ENCODE data around the gene PIAS1. TPM values are rescaled to one million over a fixed set of nuclear protein-coding genes. Genes with fewer than 3 reads are reported as not detected.
"Not testable (repeated sequence)": the region's sequence is repeated elsewhere in the genome, so short reads cannot be mapped to it uniquely, and the experiment has no call there.

The PIAS1 gene
- total and polyA plus RNA-seq, 3 donors from 2014 or later = 57.2 to 87.6 (median 60.5) TPM

- no peaks in the 10 kb centered on the region for H3K4me1 ChIP-seq
These were observed 104.0 kb downstream of the PIAS1 start for GRCh38 chr15:68158046-68158628.

GRCh38 chr15:68163191-68163590, 109.1 kb downstream of the PIAS1 start:
- no peak overlapping the region for H3K27ac ChIP-seq

More at GRCh38 chr15:68158046-68158628, 104.0 kb downstream of the PIAS1 start:
- no peaks in the 10 kb centered on the region for H3K27me3 ChIP-seq
- no peaks in the 10 kb centered on the region for H3K36me3 ChIP-seq (ENCODE audit: low read depth, missing control alignments)
- TF ChIP-seq POLR2A (IDR thresholded peaks at IDR 0.05) (no peak), CTCF (IDR thresholded peaks at IDR 0.05) (no peak)
- no peak overlapping the region for H3K4me3 ChIP-seq
- peak overlapping the region in 1 of 2 donors; percentile 42 for H3K27ac ChIP-seq
- intact Hi-C loops (cut with DNase I; ENCODE audit: low total_unique reads) = loop anchor here (10.0 kb wide), 1 partner anchor 293 kb away; no protein-coding TSS in a partner anchor
- 39 to 59% methylated on average over 3 of the region's 3 CpGs for WGBS, 2 donors
- no peak for DNase-seq
- no peaks in the 10 kb centered on the region for H3K9me3 ChIP-seq

GRCh38 chr15:68166847-68167246, 112.7 kb downstream of the PIAS1 start:
- no peaks in the 10 kb centered on the region for H3K27me3 ChIP-seq
- H3K27ac ChIP-seq = no peak overlapping the region
- DNase-seq = no peak
- H3K36me3 ChIP-seq (ENCODE audit: low read depth, missing control alignments) = no peaks in the 10 kb centered on the region
- no peak for TF ChIP-seq CTCF (IDR thresholded peaks at IDR 0.05)
- 90 to 92% methylated on average over 4 of the region's 4 CpGs for WGBS, 2 donors
- H3K9me3 ChIP-seq = no peaks in the 10 kb centered on the region
- intact Hi-C loops (cut with DNase I; ENCODE audit: low total_unique reads) = no loop called here
- no peaks in the 10 kb centered on the region for H3K4me1 ChIP-seq
- H3K4me3 ChIP-seq = no peak overlapping the region

More at GRCh38 chr15:68163191-68163590, 109.1 kb downstream of the PIAS1 start:
- intact Hi-C loops (cut with DNase I; ENCODE audit: low total_unique reads) = no loop called here
- H3K36me3 ChIP-seq (ENCODE audit: low read depth, missing control alignments) = no peaks in the 10 kb centered on the region
- no peak for DNase-seq
- no peaks in the 10 kb centered on the region for H3K4me1 ChIP-seq
- H3K4me3 ChIP-seq = no peak overlapping the region
- TF ChIP-seq CTCF (IDR thresholded peaks at IDR 0.05) = no peak
- TF ChIP-seq POLR2A (IDR thresholded peaks at IDR 0.05) = no peak
- H3K27me3 ChIP-seq = no peaks in the 10 kb centered on the region
- H3K9me3 ChIP-seq = no peaks in the 10 kb centered on the region

GRCh38 chr15:68172037-68172436, 117.9 kb downstream of the PIAS1 start:
- DNase-seq; intact Hi-C loops (cut with DNase I; ENCODE audit: low total_unique reads); H3K27me3 ChIP-seq; H3K4me3 ChIP-seq; H3K4me1 ChIP-seq; H3K27ac ChIP-seq; H3K9me3 ChIP-seq; H3K36me3 ChIP-seq (ENCODE audit: low read depth, missing control alignments): not testable (repeated sequence)
- 70 to 90% methylated on average over 2 of the region's 2 CpGs for WGBS, 2 donors

GRCh38 chr15:68173119-68173518, 119.0 kb downstream of the PIAS1 start:
- Histone ChIP-seq H3K27me3 (no peaks in the 10 kb centered on the region), H3K4me1 (no peaks in the 10 kb centered on the region), H3K9me3 (no peaks in the 10 kb centered on the region), H3K27ac (no peak overlapping the region), H3K36me3 (ENCODE audit: low read depth, missing control alignments) (no peaks in the 10 kb centered on the region), H3K4me3 (no peak overlapping the region)
- intact Hi-C loops (cut with DNase I; ENCODE audit: low total_unique reads) = no loop called here
- WGBS, 2 donors = 96 to 97% methylated on average over 4 of the region's 4 CpGs
- no peak for TF ChIP-seq CTCF (IDR thresholded peaks at IDR 0.05)
- TF ChIP-seq POLR2A (IDR thresholded peaks at IDR 0.05) = no peak
- DNase-seq = no peak
